ENCODE data around the gene PTPRN2.
"Not testable (repeated sequence)": the region's sequence is repeated elsewhere in the genome, so short reads cannot be mapped to it uniquely, and the experiment has no call there.

The PTPRN2 gene

GRCh38 chr7:158054081-158054480, 533.5 kb downstream of the PTPRN2 start:
- no peak for DNase-seq

DNA sequence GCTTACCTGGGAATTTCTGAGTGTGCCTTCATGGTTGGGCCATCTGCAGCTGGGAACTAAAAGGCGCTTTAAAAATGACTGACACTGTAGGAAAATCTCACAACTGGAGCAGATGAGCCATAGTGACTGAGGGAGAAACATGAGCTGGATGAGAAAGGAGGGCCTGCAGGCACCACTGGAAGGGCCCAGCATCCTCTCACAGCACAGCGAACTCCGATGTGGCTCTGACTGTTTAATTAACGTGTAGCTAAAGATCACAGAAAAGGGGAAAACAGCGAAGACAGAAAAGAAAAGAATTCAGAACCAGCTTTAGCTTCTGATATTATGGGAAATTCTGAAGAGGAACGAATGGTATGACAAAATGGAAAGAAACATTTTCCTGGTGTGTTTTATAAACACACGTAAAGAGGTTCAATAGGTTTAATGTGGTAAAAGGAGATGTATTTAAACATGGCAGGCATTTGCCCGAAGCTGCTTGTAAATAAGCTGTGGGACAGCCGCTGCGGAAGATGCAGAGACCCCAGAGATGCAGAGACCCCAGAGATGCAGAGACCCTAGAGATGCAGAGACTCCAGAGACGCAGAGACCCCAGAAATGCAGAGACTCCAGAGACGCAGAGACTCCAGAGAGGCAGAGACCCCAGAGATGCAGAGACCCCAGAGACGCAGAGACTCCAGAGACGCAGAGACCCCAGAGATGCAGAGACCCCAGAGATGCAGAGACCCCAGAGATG, 534.3 kb downstream of the PTPRN2 start:
- DNase-seq, result no peak

GRCh38 chr7:158052381-158053060, 535.1 kb downstream of the PTPRN2 start:
- DNase-seq, result no peak

DNA sequence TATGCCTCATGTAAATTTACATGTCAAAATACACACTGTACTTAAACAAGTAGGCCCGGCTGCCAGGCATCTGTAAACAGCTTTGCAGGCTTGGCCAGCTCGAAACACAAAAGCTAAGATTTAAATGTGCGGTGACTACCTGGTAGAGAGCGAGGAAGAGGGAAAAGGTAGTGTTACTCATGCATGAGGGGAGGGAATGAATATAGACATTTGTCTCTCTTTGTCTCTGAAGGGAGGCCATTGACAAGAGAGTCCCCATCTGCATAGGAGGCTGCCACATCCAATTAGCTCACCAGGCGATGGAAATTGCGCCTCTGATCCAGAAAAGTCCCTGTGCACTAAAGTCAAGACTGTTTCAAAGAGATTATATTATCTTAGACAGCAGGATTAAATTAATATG, 535.8 kb downstream of the PTPRN2 start:
- no peak for DNase-seq

GRCh38 chr7:158050978-158051651, 536.5 kb downstream of the PTPRN2 start:
- no peak for DNase-seq

DNA sequence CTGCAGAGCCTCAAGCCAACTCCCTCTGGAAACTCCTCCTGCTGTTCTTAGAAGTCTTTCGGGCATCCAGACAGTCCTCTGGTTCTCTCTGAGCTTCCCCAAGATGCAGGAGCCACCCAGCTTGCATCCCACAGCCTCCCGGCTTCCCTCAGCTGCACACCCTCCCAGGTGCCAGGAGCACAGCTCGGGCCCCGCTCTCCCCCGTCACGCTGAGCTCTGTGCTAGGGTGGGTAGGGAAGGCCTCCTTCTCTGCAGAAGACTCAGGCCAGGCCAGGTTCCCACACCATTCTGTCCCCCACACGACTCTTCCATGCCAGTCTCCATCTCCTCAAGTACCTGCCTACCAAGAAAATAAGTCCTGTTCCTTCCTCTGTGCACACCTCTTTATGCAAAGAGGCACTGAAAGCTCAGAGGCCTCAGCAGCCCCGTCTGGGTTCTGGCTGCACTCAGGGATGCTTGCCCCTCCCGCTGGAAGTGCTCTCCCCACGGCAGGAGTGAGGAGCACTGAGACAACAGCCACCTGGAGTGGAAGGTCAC, 537.1 kb downstream of the PTPRN2 start:
- no peak for DNase-seq

DNA sequence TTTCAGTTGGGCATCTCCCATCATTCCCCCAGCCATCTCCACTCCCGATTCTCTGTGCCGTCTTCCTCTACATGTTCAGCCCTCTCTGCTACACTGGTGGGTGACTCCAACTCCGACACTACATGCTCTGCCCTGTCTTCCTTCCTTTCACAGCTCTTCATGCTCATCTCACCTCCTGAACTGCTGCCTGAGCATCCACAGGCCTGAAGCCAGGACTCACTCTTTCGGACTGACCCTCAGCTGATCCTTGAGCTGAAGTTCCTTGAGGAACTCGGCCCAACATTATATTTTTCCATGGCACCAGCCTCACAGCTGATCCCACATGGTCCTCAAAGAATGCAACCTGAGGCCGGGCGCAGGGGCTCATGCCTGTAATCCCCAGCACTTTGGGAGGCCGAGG, 538.4 kb downstream of the PTPRN2 start:
- no peak for DNase-seq

DNA sequence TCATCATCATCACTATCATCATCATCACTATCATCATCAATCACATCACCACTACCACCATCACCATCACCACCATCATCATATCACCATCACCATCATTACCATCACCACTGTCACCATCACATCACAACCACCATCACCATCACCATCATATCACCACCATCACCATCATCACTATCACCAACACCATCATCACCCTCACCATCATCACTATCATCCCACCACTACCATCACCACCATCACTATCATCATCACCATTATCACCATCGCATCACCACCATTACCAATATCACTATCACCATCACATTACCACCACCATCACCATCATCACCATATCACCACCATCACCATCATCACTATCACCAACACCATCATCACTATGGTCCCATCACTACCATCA, 539.1 kb downstream of the PTPRN2 start:
- DNase-seq, result no peak

- no peak for DNase-seq
Observed at GRCh38 chr7:158047391-158048059, 540.1 kb downstream of the PTPRN2 start.

- DNase-seq, result not testable (repeated sequence)
Observed at GRCh38 chr7:158046246-158046645, 541.4 kb downstream of the PTPRN2 start.

DNA sequence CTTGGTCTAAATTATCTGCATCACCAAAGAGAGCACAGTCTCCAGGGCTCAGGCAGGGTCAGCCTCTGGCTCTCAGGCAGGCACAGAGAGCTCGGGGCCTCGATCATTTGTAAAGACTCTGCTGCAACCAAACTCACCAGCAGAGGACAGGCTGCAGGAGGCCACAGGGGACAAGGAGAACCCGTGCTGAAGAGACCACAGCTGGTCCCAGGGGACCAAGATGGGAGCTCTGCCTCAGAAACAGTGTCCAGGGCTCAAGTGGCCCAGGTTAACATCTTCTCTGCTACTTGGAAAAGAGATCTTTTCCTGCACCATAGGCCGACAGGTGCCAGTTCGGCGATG, 543.2 kb downstream of the PTPRN2 start:
- no peak for DNase-seq

- DNase-seq, result no peak
Observed at GRCh38 chr7:158043551-158044481, 543.8 kb downstream of the PTPRN2 start.

GRCh38 chr7:158042156-158042880, 545.3 kb downstream of the PTPRN2 start:
- DNase-seq, result no peak

DNA sequence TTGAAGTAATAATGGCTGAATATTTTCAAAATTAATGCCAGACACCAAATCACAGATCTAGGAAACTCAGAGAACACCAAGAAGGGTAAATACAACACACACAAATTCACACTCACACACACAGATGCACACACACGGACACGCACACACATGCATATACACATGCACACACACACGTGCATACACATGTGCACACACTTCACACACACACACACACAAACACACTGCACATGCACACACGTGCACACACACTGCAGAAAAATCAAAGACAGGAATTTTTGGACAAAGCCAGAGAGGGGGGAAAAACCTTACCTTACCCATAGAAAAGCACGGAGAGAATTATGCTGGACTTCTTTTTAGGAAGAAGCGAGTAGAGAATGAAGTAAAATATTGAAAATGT, 547.4 kb downstream of the PTPRN2 start:
- no peak for DNase-seq

GRCh38 chr7:158039270-158039669, 548.4 kb downstream of the PTPRN2 start:
- no peak for DNase-seq

GRCh38 chr7:158037211-158037610, 550.4 kb downstream of the PTPRN2 start:
- no peak for DNase-seq

DNA sequence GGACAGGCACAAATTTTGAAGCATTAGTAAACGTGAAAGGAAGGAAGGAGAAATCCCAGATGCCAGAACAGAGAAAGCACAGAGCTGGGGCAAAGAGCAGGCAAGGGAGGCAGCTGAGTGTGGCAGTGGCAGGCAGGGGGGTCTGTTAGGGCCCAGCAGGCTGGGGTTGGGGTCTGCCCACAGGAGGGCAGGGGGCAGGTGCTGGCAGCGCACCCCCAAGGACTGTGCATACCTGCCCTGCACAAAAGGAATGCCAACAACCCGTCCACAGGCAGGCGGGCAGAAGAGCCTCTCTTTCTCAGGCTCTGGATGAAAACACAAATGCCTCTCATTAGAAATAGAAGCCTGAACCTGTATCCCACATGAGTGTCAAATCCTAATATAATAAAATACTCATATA, 552.3 kb downstream of the PTPRN2 start:
- DNase-seq, result no peak

DNA sequence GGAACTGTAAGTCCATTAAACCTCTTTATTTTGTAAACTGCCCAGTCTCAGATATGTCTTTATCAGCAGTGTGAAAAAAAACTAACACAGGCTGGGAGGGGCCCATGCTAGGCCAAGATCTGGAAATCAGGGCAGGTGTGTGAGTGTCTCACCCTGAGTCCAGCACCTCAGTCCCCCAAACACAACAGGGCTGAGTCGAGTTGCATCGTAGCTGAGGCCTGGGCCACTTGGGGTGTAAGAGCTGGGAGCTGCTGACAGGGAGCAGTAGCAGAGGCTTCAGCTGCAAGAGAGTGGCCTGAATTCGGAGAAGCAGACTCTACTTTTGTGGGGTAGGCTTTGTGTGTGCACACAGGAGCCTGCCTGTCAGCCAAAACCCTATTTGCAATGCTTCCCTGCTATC, 553.1 kb downstream of the PTPRN2 start:
- no peak for DNase-seq

DNA sequence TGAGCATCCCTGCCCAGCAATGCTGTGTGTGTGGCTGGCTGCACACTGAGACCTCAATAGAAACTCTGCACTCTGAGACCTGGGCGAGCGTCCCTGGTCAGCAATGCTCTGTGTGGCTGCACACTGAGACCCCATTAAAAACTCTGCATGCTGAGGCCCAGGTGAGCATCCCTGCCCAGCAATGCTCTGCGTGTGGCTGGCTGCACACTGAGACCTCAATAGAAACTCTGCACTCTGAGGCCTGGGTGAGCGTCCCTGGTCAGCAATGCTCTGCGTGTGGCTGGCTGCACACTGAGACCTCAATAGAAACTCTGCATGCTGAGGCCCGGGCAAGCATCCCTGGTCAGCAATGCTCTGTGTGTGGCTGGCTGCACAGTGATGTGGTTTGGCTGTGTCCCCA, 553.7 kb downstream of the PTPRN2 start:
- DNase-seq, result not testable (repeated sequence)

GRCh38 chr7:158033196-158033595, 554.4 kb downstream of the PTPRN2 start:
- DNase-seq, result no peak

GRCh38 chr7:158032561-158033115, 555.0 kb downstream of the PTPRN2 start:
- DNase-seq, result no peak
